Stimulated activated naive B cell treated with anti-CD40 and anti-IgM and Interleukin-4, amounts not matched to agents 10 μg/mL and 1 μg/mL and 100 μg/mL, for 72 hours (primary cell): ENCODE data around the gene ZNF423.
"Not testable (repeated sequence)": the region's sequence is repeated elsewhere in the genome, so short reads cannot be mapped to it uniquely, and the experiment has no call there.

ENCODE experiments used
- ATAC-seq, 2 donors: fragments of 150-1000 bp; cut with Tn5 transposase; replicated peaks; 2 replicates each; pipeline ENCODE4 v1.10.0; 2021; ENCODE audit warnings: moderate library complexity in 1 of 2
- DNase-seq: peaks from one replicate; pipeline ENCODE4 v3.0.0; 2021
- H3K27ac Mint-ChIP-seq: one replicate; pipeline ENCODE4 v1.8.0; 2022; ENCODE audit warnings: mild to moderate bottlenecking, mixed read lengths
- H3K27me3 Mint-ChIP-seq, 2 donors: one replicate each; pipeline ENCODE4 v1.8.0; 2022; ENCODE audit warnings: mixed read lengths in 2 of 2
- H3K36me3 Mint-ChIP-seq, 2 donors: one replicate each; pipeline ENCODE4 v1.8.0; 2022; ENCODE audit warnings: mixed read lengths in 2 of 2, mild to moderate bottlenecking in 1 of 2
- H3K4me1 Mint-ChIP-seq, 2 donors: one replicate each; pipeline ENCODE4 v1.8.0; 2022; ENCODE audit warnings: mixed read lengths in 2 of 2, mild to moderate bottlenecking in 1 of 2
- H3K4me3 Mint-ChIP-seq, 2 donors: one replicate each; pipeline ENCODE4 v1.8.0; 2022; ENCODE audit warnings: mild to moderate bottlenecking in 2 of 2, mixed read lengths in 2 of 2, moderate library complexity in 1 of 2
- H3K9me3 Mint-ChIP-seq, 2 donors: one replicate each; pipeline ENCODE4 v1.8.0; 2022; ENCODE audit warnings: mixed read lengths in 2 of 2, mild to moderate bottlenecking in 1 of 2

ZNF423 gene

DNA sequence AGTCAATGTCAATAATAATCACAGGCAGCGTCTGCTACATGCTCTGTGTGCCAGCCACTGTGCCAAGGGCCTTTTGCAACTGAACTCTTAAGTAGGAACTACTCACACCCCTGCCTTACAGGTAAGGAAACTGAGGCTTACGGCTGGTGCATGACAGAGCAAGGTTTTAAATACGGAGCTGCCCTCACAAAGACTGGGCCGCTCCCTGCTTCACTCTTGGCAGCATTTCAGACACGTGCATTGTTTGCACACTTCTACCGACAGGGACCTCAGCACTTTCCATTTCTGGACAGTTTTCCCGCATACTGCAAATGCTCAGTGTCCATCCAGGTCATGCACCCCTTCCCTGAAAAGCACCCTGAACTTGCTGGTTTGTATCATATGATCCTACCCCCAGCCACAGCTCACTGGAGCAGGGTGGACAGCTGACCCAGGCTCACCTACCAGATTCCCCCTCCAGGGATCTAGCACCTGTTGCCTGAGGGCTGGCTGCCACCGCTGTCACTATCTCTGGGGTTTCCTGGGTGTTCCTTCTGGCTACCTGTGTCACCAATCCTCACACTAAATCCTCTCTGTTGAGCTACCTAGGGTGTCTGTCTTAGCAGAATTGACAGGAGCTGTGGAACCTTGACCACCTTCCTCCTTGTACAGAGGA, 339.4 kb downstream of the ZNF423 start:
- Mint-ChIP-seq H3K27ac (no peak overlapping the region), H3K4me1 (no peaks in the 10 kb centered on the region), H3K4me3 (no peak overlapping the region), H3K9me3 (no peaks in the 10 kb centered on the region), H3K36me3 (no peaks in the 10 kb centered on the region), H3K27me3 (no peaks in the 10 kb centered on the region)
- no peak for ATAC-seq
- DNase-seq, result no peak

DNA sequence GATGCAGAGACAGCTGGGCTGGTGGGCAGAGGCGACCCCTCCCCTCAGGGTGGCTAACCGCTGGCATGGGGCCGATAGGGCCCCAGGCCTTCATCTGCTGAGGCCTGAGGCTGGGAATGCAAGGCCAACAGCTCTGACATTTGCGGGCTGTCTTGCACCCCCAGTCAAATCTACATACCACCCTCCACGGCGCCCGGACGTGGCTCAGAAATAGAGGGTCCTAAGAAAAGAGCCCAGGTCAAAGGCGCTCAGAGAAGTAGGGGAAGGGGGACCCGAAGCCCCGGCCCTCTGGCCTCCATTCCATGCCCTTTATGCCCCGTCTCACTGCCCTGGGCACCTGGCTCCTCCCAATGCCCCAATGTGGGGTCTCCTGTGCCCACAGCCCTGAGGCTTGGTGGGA, 340.1 kb downstream of the ZNF423 start:
- Mint-ChIP-seq H3K9me3 (no peaks in the 10 kb centered on the region), H3K36me3 (no peaks in the 10 kb centered on the region), H3K27ac (no peak overlapping the region), H3K4me1 (no peaks in the 10 kb centered on the region), H3K4me3 (no peak overlapping the region), H3K27me3 (no peaks in the 10 kb centered on the region)
- ATAC-seq (no peak), DNase-seq (no peak)

DNA sequence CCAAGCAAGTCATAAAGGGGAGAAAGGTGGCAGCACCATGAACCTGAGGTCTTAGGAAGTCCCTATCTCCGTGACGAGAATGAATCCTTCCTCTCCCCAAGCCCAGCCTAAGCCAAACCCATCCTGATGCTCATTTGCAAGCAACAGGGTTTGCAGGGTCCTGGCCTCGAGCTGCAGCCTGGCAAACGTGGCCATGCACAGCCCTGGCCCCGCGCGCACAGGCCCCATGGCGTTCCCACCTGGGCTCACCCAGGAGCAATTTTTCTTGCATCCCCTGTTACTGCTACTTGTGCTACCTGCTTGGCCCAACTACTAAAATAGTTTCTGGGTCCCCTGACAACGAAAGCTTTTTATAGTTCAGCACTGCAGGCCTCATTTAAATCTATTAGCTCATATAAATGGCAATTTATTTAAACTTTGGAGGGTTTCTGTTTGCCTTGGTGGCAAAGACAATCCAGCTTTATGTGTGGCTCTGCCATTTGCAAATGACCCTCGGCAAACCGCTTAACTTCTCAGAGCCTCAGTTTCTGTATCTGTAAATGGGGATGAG, 340.8 kb downstream of the ZNF423 start:
- Mint-ChIP-seq H3K36me3 (no peaks in the 10 kb centered on the region), H3K27ac (no peak overlapping the region), H3K9me3 (no peaks in the 10 kb centered on the region), H3K4me1 (no peaks in the 10 kb centered on the region), H3K27me3 (no peaks in the 10 kb centered on the region), H3K4me3 (no peak overlapping the region)
- no peak for ATAC-seq
- no peak for DNase-seq

DNA sequence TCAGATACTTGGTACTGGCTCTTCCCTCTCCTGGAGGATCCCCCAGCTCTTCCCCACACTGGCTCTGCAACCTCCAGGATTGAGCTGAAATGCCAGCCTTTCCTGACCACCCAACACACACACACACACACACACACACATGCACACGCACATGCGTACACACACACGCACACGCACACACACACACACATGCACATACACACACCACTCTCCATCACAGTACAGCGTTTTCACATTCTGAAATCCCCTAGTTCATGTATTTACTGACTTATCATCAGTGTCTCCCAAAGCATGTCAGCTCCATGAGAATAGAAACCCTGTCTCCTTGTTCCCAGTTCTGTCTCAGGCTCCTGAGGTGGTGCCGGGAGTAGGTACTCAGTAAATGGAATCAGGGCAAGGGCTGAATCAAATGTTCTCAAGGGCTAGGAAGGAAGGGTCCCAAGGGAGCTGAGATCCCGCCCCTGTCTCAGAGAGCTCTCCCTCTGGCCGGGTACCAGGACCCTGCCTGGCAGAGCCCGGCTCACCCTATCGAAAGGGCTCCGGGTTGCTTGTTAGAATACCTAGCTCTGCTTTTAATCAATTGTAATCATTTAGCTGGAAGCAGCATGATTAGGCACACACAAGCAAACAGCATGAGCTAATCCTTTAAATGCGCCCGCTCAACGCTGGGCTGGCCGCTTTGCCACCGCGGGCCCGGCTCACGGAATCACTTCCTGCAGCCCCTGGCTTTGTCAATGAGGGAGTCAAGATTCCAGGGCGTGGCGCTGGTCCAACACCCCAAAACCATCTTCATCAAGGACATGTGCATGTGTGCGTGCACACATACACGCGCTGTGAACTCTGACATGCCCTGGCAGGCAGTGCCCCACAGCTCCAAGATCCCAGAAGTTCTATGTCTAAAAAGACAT, 341.6 kb downstream of the ZNF423 start:
- no peaks in the 10 kb centered on the region for H3K36me3 Mint-ChIP-seq
- no peak overlapping the region for H3K4me3 Mint-ChIP-seq
- no peak for DNase-seq
- H3K27me3 Mint-ChIP-seq, result no peaks in the 10 kb centered on the region
- H3K4me1 Mint-ChIP-seq, result no peaks in the 10 kb centered on the region
- H3K9me3 Mint-ChIP-seq, result no peaks in the 10 kb centered on the region
- no peak for ATAC-seq
- H3K27ac Mint-ChIP-seq, result no peak overlapping the region

DNA sequence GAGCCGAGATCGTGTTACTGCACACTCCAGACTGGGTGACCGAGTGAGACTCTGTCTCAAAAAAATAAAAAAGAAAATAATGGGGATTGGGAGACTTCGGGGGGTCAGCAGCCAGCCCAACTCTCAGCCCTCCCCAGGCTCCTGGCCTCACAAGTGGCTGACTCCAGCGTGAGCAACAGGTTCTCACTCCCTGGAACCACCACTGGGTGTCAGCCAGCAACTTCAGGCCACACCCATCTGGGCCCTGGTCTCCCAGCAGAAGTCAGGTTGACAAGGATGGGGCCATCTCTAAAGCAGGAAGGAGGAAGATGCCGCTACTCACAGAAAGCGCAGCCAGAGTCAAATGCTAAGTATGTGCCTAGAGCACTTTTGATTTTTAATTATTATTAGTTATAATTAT, 342.9 kb downstream of the ZNF423 start:
- H3K27me3 Mint-ChIP-seq, result no peaks in the 10 kb centered on the region
- no peak overlapping the region for H3K4me3 Mint-ChIP-seq
- H3K36me3 Mint-ChIP-seq, result no peaks in the 10 kb centered on the region
- DNase-seq (no peak), ATAC-seq (peak; percentile 53 to 54)
- H3K9me3 Mint-ChIP-seq, result no peaks in the 10 kb centered on the region
- no peak overlapping the region for H3K27ac Mint-ChIP-seq
- no peaks in the 10 kb centered on the region for H3K4me1 Mint-ChIP-seq

DNA sequence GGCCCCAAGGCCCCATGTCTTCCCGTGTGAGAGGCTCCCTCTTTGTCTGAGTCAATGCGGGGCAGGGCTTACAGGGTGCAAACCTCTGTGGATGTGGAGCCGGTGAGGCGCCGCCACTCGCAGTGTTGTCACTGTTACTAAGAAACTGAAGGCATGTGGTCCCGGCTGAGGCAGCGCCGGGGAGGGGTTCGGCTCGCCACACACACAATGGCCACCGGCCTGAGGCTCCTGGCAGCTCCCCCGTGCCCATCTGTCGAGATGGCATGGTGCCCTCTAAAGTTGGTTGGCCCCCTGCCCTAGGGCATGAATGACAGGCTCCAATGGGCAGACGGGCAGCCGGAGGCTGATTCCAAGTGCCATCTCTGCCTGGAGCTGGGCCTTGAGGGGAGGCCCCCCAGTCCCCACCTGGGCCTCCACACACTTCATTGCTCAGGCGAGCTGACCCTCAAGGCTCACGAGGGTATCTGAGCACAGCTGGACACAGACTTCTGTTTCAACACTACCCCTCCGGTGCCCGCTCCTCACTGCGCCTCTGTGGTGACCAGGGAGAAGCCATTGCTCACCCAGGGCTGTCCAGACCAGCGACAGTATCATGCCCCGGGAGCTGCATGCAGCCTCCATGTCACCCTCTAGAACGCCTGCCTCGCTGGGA, 345.1 kb downstream of the ZNF423 start:
- no peak overlapping the region for H3K4me3 Mint-ChIP-seq
- ATAC-seq (no peak), DNase-seq (no peak)
- no peak overlapping the region for H3K27ac Mint-ChIP-seq
- H3K27me3 Mint-ChIP-seq, result peaks cover 0 to 5% of the 10 kb centered on the region in 2 donors
- peaks cover 7 to 8% of the 10 kb centered on the region in 2 donors for H3K9me3 Mint-ChIP-seq
- H3K4me1 Mint-ChIP-seq, result no peaks in the 10 kb centered on the region
- no peaks in the 10 kb centered on the region for H3K36me3 Mint-ChIP-seq

DNA sequence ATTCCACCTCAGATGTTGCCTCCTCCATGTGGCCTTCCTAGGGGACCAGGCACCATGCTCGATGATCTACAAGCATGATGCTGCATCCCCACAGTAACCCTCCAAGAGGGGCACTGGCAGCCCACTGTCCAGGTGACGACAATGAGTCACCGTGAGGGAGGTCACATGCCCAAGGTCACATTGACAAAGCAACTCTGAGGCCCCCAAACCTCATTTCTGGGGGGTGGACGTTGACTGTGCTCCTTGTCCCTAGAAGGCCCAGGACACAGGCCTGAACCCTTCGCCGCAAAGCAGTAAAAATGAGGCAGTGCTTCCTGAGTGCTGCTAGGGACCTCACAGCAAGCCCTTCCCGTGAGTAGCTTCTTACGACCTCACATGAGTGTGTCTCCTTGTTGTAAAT, 345.8 kb downstream of the ZNF423 start:
- peaks cover 0 to 5% of the 10 kb centered on the region in 2 donors for H3K27me3 Mint-ChIP-seq
- ATAC-seq, result no peak
- no peak overlapping the region for H3K4me3 Mint-ChIP-seq
- H3K36me3 Mint-ChIP-seq, result no peaks in the 10 kb centered on the region
- H3K4me1 Mint-ChIP-seq, result no peaks in the 10 kb centered on the region
- H3K9me3 Mint-ChIP-seq, result peaks cover 7 to 8% of the 10 kb centered on the region in 2 donors
- H3K27ac Mint-ChIP-seq, result no peak overlapping the region
- DNase-seq, result no peak

DNA sequence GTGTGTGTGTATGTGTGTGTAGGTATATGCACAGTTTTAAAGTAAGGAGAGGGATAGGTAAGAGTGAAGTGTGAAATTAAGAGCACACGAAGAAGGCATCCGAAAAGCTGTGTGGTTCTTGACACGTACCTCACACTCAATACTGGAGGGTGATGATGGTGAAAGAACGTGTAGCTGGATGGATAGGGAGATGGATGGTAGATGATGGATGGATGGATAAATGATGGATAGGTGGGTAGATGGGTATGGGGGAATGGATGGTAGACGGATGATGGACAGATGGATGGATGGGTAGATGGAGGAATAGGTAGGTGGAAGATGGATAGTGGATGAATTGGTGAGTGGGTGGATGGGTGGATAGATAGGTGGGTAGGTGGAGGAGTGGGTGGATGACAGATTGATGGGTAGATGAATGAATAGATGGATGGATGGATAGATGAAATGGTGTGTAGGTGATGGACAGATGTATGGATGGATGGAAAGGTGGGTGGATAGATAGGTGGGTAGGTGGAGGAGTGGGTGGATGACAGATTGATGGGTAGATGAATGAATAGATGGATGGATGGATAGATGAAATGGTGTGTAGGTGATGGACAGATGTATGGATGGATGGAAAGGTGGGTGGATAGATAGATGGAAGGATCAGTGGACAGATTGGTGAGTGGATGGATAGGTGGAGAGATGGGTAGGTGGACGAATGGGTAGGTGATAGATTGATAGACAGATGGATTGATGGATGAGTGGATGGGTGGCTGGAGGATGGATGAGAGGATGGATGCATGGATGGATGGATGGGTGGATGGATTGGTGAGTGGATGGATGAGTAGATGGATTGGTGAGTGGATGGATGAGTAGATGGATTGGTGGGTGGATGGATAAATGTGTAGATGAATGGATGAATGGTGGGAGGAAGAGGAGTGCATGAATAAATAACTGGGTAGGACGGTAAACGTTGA, 349.6 kb downstream of the ZNF423 start:
- H3K4me3 Mint-ChIP-seq, H3K36me3 Mint-ChIP-seq, H3K27ac Mint-ChIP-seq, ATAC-seq, DNase-seq, H3K9me3 Mint-ChIP-seq: not testable (repeated sequence)
- Mint-ChIP-seq H3K4me1 (peaks cover 26 to 27% of the 10 kb centered on the region in 2 donors), H3K27me3 (peaks cover 7 to 15% of the 10 kb centered on the region in 2 donors)

DNA sequence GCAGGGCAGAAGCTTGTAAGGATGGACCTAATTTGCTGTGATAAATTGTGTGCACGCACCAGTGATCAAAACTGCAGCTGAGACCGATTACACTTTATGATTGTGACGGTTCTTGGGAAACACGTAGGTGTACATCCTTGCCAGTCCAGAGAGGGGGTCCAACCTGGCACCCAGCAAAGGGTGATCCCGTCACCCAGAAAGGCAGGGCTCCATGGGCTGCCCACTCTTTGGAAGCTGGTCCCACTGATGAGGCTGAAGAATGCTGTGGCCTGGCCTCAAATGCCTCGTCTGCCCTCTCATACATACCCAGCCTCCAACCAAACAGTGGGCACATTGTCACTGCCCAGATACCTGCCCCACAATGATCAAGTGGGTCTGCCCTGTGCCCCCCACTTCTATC, 350.4 kb downstream of the ZNF423 start:
- Mint-ChIP-seq H3K27me3 (peaks cover 7 to 15% of the 10 kb centered on the region in 2 donors), H3K9me3 (peaks cover 7 to 8% of the 10 kb centered on the region in 2 donors), H3K4me3 (no peak overlapping the region), H3K36me3 (no peaks in the 10 kb centered on the region), H3K27ac (no peak overlapping the region), H3K4me1 (peaks cover 26 to 27% of the 10 kb centered on the region in 2 donors)
- DNase-seq, result no peak
- no peak for ATAC-seq

DNA sequence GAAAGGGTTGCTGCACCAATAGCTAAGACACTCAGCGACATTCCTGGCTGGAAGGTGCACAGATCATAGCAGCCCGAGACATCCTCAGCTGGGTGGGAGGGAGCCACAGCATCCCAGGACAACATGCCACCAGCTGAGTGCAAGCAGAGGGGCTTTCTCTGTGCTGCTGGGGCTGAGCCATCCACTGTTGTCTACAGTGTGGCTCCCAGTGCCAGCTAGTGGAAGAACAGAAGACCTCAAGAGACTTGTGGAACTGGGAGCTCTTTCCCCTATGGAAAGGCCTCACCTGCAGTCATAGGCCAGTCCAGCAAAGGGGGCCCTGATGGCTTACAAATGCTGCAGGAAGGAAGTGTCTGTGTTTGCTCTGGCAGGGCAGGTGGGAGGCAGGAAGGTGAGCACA, 351.3 kb downstream of the ZNF423 start:
- Mint-ChIP-seq H3K4me1 (peaks cover 26 to 27% of the 10 kb centered on the region in 2 donors), H3K27me3 (peaks cover 10 to 15% of the 10 kb centered on the region in 2 donors), H3K9me3 (peaks cover 7 to 8% of the 10 kb centered on the region in 2 donors), H3K36me3 (no peaks in the 10 kb centered on the region), H3K27ac (no peak overlapping the region), H3K4me3 (no peak overlapping the region)
- DNase-seq, result no peak
- no peak for ATAC-seq

DNA sequence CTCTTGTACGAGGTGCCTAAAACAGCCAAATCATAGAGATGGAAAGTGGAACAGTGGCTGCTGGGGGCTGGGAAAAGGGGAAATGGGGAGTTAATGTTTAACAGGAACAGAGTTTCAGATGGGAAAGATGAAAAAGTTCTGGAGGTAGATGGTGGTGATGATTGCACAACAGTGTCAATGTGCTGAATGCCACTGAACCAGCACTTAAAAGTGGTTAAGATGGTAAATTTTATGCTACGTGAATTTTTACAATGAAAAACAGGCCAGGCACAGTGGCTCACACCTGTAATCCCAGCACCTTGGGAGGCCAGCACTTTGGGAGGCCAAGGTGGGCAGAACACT, 351.9 kb downstream of the ZNF423 start:
- ATAC-seq, result no peak
- Mint-ChIP-seq H3K9me3 (peaks cover 7 to 8% of the 10 kb centered on the region in 2 donors), H3K27me3 (peaks cover 13 to 15% of the 10 kb centered on the region in 2 donors), H3K4me1 (peaks cover 26 to 27% of the 10 kb centered on the region in 2 donors), H3K4me3 (no peak overlapping the region), H3K27ac (peak overlapping the region; percentile 20), H3K36me3 (no peaks in the 10 kb centered on the region)
- DNase-seq, result no peak

DNA sequence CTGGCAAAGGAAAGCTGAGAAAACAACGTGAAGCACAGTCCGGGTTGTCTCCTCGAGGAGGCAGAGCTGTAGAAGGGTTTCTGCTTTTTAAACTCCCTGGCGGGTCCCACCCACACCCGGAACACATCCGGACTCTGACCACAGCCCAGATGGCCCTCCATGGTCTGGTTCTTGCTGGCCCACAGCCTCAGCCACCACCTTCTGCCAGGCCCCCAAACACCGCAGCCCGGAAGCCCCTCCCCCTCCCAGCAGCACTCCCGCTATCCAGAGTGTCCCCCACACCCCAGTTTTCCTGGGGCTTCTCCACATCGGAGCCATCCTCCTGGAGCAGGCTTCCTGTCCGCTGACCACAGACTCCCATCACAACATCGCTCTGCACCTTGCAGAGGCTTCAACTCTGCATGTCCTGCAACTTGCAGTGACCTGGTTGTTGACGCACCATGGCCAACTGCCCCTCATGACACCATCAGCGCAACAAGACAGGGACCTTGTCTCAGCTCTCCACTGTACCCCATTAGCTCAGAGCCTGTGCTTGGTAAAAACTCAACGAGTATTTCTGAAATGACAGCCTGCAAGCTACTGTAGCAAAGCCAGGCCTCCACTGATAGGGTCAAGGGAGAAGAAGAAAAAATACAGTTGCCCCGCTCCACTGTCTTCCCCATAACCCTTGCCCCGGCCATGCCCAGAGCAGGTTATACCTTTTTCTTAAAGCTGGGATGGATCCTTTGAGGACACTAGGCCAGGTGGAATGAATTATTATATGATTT, 352.5 kb downstream of the ZNF423 start:
- H3K27ac Mint-ChIP-seq, result peak overlapping the region; percentile 20
- H3K9me3 Mint-ChIP-seq, result peaks cover 7 to 8% of the 10 kb centered on the region in 2 donors
- no peaks in the 10 kb centered on the region for H3K36me3 Mint-ChIP-seq
- peaks cover 13 to 19% of the 10 kb centered on the region in 2 donors for H3K27me3 Mint-ChIP-seq
- ATAC-seq, result peak; percentile 72 to 76
- no peak for DNase-seq
- peaks cover 26 to 27% of the 10 kb centered on the region in 2 donors for H3K4me1 Mint-ChIP-seq
- peak overlapping the region; percentile 55 to 70 for H3K4me3 Mint-ChIP-seq
